Skeletal muscle satellite cell (primary cell): ENCODE data around the gene DZIP1.
"Not testable (repeated sequence)": the region's sequence is repeated elsewhere in the genome, so short reads cannot be mapped to it uniquely, and the experiment has no call there.

Source experiments
- H3K27me3 ChIP-seq: 2 replicates; pipeline ENCODE4 v1.7.0; 2013; ENCODE audit warnings: low read length; ENCODE audit not compliant: control insufficient read depth, insufficient read depth
- H3K36me3 ChIP-seq: 2 replicates; pipeline ENCODE4 v1.7.0; 2013; ENCODE audit warnings: mild to moderate bottlenecking, control low read depth, low read length; ENCODE audit not compliant: insufficient read depth
- H3K4me1 ChIP-seq: 2 replicates; pipeline ENCODE4 v1.7.0; 2013; ENCODE audit warnings: low read length; ENCODE audit not compliant: control insufficient read depth, insufficient read depth
- H3K4me2 ChIP-seq: 2 replicates; pipeline ENCODE4 v1.7.0; 2013; ENCODE audit warnings: mild to moderate bottlenecking, low read length
- H3K4me3 ChIP-seq: 2 replicates; pipeline ENCODE4 v1.7.0; 2013; ENCODE audit warnings: low read length
- H3K9ac ChIP-seq: 2 replicates; pipeline ENCODE4 v1.7.0; 2013; ENCODE audit warnings: mild to moderate bottlenecking, low read depth, low read length, moderate library complexity
- H3K9me3 ChIP-seq: replicated peaks from 2 replicates; pipeline ENCODE4 v1.7.0; 2013; ENCODE audit warnings: mild to moderate bottlenecking, control low read depth, low read length

DZIP1 gene

DNA sequence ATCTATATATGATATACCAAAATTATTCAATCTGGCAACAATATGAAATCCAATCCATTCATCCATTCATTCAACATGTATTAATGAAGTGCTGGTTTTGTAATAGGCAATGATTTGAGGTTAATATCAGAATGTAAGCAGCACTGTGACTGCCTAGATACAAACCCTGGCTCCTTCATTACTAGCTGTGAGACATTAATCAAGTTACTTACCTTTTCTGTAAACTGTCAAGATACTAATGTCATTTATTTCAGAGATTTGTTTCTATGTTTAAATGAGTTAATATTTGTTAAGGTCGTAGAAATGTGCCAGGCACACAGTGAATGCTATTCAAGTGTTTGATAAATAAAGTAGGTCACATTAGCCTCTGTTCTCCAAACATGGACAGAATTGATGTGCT, 51.0 kb downstream of the DZIP1 start:
- Histone ChIP-seq H3K9me3 (no peaks in the 10 kb centered on the region), H3K4me3 (no peak overlapping the region), H3K4me1 (peaks cover 5% of the 10 kb centered on the region), H3K27me3 (no peaks in the 10 kb centered on the region), H3K36me3 (peaks cover 39% of the 10 kb centered on the region), H3K9ac (no peak overlapping the region), H3K4me2 (no peak overlapping the region)

GRCh38 chr13:95588721-95589120, 55.8 kb downstream of the DZIP1 start:
- peaks cover 69% of the 10 kb centered on the region for H3K36me3 ChIP-seq

GRCh38 chr13:95588134-95588533, 56.4 kb downstream of the DZIP1 start:
- no peaks in the 10 kb centered on the region for H3K27me3 ChIP-seq
- H3K4me3 ChIP-seq, result no peak overlapping the region
- H3K4me1 ChIP-seq, result peaks cover 11% of the 10 kb centered on the region
- no peak overlapping the region for H3K4me2 ChIP-seq
- H3K9me3 ChIP-seq, result no peaks in the 10 kb centered on the region
- H3K36me3 ChIP-seq, result peaks cover 68% of the 10 kb centered on the region
- H3K9ac ChIP-seq, result no peak overlapping the region

More at GRCh38 chr13:95588721-95589120, 55.8 kb downstream of the DZIP1 start:
- no peaks in the 10 kb centered on the region for H3K27me3 ChIP-seq
- no peak overlapping the region for H3K4me3 ChIP-seq
- H3K4me1 ChIP-seq, result peaks cover 11% of the 10 kb centered on the region
- H3K9ac ChIP-seq, result no peak overlapping the region
- H3K4me2 ChIP-seq, result no peak overlapping the region
- no peaks in the 10 kb centered on the region for H3K9me3 ChIP-seq

GRCh38 chr13:95585867-95586266, 58.6 kb downstream of the DZIP1 start:
- Histone ChIP-seq H3K4me2 (no peak overlapping the region), H3K4me1 (peaks cover 11% of the 10 kb centered on the region), H3K36me3 (peaks cover 76% of the 10 kb centered on the region), H3K9me3 (no peaks in the 10 kb centered on the region), H3K4me3 (no peak overlapping the region), H3K27me3 (no peaks in the 10 kb centered on the region), H3K9ac (no peak overlapping the region)

GRCh38 chr13:95579303-95579702, 65.2 kb downstream of the DZIP1 start:
- Histone ChIP-seq H3K4me2 (no peak overlapping the region), H3K4me1 (no peaks in the 10 kb centered on the region), H3K9me3 (no peaks in the 10 kb centered on the region), H3K36me3 (peaks cover 56% of the 10 kb centered on the region), H3K27me3 (no peaks in the 10 kb centered on the region), H3K4me3 (no peak overlapping the region), H3K9ac (no peak overlapping the region)

DNA sequence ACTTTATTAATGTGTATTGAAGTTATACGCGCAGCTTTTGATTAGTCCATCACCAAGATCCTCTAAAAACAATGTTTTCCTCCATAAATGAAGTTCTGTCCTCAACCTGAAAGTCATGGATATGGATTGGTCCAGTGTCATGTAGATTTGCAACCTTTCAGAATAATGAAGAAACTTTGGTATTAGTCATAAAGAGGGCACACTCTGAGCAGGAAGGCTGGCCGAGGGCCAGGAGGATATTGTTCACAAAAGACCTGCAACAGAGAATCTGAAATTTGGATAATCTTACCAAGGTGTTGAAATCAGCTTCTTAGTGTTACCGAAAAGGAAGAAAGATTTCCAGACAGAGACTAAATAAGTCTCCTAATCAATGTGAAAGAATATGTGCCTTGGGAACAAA, 71.3 kb downstream of the DZIP1 start:
- H3K4me1 ChIP-seq, result no peaks in the 10 kb centered on the region
- no peak overlapping the region for H3K4me2 ChIP-seq
- peaks cover 18% of the 10 kb centered on the region for H3K36me3 ChIP-seq
- H3K27me3 ChIP-seq, result no peaks in the 10 kb centered on the region
- H3K9me3 ChIP-seq, result no peaks in the 10 kb centered on the region
- H3K4me3 ChIP-seq, result no peak overlapping the region
- no peak overlapping the region for H3K9ac ChIP-seq

DNA sequence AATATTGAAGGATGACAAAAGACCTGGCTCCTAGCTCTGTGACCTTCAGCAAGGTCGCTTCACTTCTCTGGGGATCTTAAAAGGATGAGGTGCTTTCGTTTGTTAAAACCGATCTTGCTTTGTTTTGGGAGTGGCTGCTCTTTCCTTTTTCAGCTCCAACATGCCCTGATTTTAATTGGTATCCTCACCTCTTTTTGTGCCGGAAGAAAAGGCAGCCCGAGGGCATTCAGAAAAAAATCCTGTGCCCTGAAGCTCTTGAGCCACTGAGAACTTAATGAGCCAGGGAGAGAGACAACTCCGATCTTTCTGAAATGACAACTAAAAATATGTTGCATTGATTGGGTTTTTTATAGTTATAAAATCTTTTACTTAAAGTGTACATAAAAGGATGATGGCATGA, 72.6 kb downstream of the DZIP1 start:
- H3K9ac ChIP-seq, result no peak overlapping the region
- H3K4me2 ChIP-seq, result no peak overlapping the region
- no peaks in the 10 kb centered on the region for H3K9me3 ChIP-seq
- no peaks in the 10 kb centered on the region for H3K4me1 ChIP-seq
- H3K4me3 ChIP-seq, result no peak overlapping the region
- H3K36me3 ChIP-seq, result peaks cover 8% of the 10 kb centered on the region
- no peaks in the 10 kb centered on the region for H3K27me3 ChIP-seq

- no peaks in the 10 kb centered on the region for H3K36me3 ChIP-seq
- H3K4me1 ChIP-seq, result peaks cover 4% of the 10 kb centered on the region
- H3K9ac ChIP-seq, result no peak overlapping the region
- H3K9me3 ChIP-seq, result no peaks in the 10 kb centered on the region
- H3K27me3 ChIP-seq, result no peaks in the 10 kb centered on the region
- H3K4me2 ChIP-seq, result no peak overlapping the region
- no peak overlapping the region for H3K4me3 ChIP-seq
Measured at GRCh38 chr13:95570016-95570415, 74.5 kb downstream of the DZIP1 start.

- H3K4me1 ChIP-seq, result peaks cover 10% of the 10 kb centered on the region
Measured at GRCh38 chr13:95568131-95568530, 76.4 kb downstream of the DZIP1 start.

DNA sequence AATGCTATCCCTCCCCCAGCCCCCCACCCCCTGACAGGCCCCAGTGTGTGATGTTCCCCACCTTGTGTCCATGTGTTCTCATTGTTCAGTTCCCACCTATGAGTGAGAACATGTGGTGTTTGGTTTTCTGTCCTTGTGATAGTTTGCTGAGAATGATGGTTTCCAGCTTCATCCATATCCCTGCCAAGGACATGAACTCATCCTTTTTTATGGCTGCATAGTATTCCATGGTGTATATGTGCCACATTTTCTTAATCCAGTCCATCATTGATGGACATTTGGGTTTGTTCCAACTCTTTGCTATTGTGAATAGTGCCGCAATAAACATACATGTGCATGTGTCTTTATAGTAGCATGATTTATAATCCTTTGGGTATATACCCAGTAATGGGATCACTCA, 78.7 kb downstream of the DZIP1 start:
- not testable (repeated sequence) for H3K4me3 ChIP-seq, H3K9me3 ChIP-seq, H3K4me2 ChIP-seq, H3K36me3 ChIP-seq, H3K27me3 ChIP-seq, H3K9ac ChIP-seq
- H3K4me1 ChIP-seq, result peaks cover 10% of the 10 kb centered on the region

More at GRCh38 chr13:95568131-95568530, 76.4 kb downstream of the DZIP1 start:
- peaks cover 4% of the 10 kb centered on the region for H3K27me3 ChIP-seq
- H3K4me3 ChIP-seq, result no peak overlapping the region
- no peaks in the 10 kb centered on the region for H3K9me3 ChIP-seq
- H3K4me2 ChIP-seq, result no peak overlapping the region
- H3K9ac ChIP-seq, result no peak overlapping the region
- H3K36me3 ChIP-seq, result no peaks in the 10 kb centered on the region

- H3K9me3 ChIP-seq, result no peaks in the 10 kb centered on the region
- no peak overlapping the region for H3K9ac ChIP-seq
- no peaks in the 10 kb centered on the region for H3K36me3 ChIP-seq
- H3K4me1 ChIP-seq, result peaks cover 10% of the 10 kb centered on the region
- H3K4me3 ChIP-seq, result no peak overlapping the region
- peak overlapping the region; percentile 10 for H3K4me2 ChIP-seq
- peaks cover 6% of the 10 kb centered on the region for H3K27me3 ChIP-seq
Measured at GRCh38 chr13:95564733-95565291, 79.7 kb downstream of the DZIP1 start.

DNA sequence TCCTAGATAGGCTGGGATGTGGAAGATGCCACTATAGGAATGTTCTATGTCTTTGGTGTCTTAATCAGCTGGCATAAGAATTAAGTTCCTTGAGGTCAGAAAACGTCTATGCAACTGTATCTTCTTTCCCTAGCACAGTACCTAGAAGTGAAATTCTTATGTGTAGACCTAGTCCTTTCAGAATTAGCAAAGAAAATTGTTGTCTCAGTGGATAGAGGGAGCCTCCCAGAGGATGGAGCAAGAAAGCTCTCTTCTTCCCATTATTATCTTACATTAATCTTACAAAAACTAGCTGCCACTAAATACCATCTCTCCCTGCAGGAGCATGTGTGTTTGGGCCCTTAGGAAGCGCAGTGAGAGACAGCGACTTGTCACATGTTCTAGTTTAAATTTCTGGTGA, 80.4 kb downstream of the DZIP1 start:
- Histone ChIP-seq H3K9me3 (no peaks in the 10 kb centered on the region), H3K4me1 (peaks cover 10% of the 10 kb centered on the region), H3K4me2 (no peak overlapping the region), H3K4me3 (no peak overlapping the region), H3K36me3 (no peaks in the 10 kb centered on the region), H3K9ac (no peak overlapping the region), H3K27me3 (peaks cover 8% of the 10 kb centered on the region)
